NOMO-1 treated with DMSO at 0.1 percent for 48 hours (cell line): ENCODE measurements around the gene CPSF7.
A peak's percentile ranks its signal among the peaks of the same experiment; 100 is the strongest.

Experiments used
- DNase-seq: peaks from one replicate; lab custom pipeline; 2025; ENCODE audit not compliant: unreplicated experiment; lab: John Stamatoyannopoulos, UW

CPSF7 gene

GRCh38 chr11:61357233-61357893, 72.4 kb downstream of the CPSF7 start:
- DNase-seq = peak; percentile 90

- DNase-seq = no peak
Observed at GRCh38 chr11:61356706-61357105, 73.1 kb downstream of the CPSF7 start.

GRCh38 chr11:61354208-61354607, 75.6 kb downstream of the CPSF7 start:
- DNase-seq = no peak

GRCh38 chr11:61353131-61354067, 76.4 kb downstream of the CPSF7 start:
- DNase-seq = no peak
